ENCODE results near the gene WWTR1.
A peak's percentile ranks its signal among the peaks of the same experiment; 100 is the strongest.

The WWTR1 gene

DNA sequence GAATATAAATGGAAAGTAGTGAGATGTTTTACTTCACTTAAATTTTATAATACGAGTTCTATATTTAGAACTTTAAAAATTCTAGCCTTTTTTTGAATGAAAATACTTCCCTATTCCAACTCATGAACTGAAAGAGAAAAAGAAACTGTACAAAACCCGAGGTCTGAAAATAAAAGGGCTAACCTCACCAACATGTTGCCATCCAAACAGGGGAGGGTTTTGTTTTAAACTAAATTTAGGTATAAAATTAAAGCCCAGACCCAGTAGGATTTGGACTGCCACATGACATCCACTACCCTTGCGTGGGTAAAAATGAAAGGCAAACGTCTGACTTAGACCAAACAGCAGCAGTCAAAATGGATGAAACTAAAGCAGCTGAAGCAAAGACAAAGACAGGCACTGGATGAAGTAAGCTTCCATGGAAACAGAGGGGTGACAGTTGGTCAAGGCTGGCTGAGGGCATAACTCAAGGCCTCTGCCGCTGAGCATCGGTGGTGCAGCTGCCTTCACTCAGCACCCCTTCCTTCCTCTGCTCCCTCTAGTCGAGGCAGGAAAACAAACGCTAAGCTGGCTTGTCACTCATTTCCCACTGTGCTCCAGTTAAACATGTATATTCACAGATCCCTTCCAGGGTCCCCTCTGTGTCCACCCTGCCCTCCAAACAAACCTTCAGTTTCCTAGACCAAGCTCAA is 125.2 kb downstream of the WWTR1 start:
- no peaks in the 10 kb centered on the region for H3K9me3 ChIP-seq (ENCODE audit: control insufficient read depth, insufficient read depth, low read length)
- H3K36me3 ChIP-seq (ENCODE audit: control insufficient read depth, insufficient read depth, low read length) = no peaks in the 10 kb centered on the region
- H3K4me3 ChIP-seq (ENCODE audit: low read depth, low read length) = no peak overlapping the region
- H3K27me3 ChIP-seq (ENCODE audit: control insufficient read depth, insufficient read depth, low read length) = no peaks in the 10 kb centered on the region
- peaks cover 14% of the 10 kb centered on the region for H3K4me1 ChIP-seq (ENCODE audit: control insufficient read depth, insufficient read depth, low read length)
- H3K9ac ChIP-seq (ENCODE audit: low read depth, low read length) = no peak overlapping the region

DNA sequence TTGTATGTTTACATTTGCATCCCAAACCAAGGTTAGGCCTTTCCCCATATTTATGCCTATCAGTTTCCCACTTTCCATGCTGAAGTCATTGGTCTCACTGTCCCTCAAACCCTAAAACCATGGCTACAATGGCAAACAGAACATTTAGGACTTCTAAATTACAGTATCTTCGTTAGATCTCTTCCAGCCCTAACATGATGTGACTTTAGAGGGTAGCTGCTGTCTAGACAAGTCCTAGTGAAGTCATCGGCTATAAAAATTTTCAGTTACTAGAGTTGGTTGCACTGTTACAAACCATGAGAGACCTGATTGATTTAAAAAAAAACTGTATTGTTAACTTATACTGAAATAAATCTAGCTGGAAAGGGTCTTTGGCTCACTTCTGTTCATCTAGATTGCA is 128.7 kb downstream of the WWTR1 start:
- Histone ChIP-seq H3K27me3 (ENCODE audit: control insufficient read depth, insufficient read depth, low read length) (no peaks in the 10 kb centered on the region), H3K4me1 (ENCODE audit: control insufficient read depth, insufficient read depth, low read length) (no peaks in the 10 kb centered on the region), H3K36me3 (ENCODE audit: control insufficient read depth, insufficient read depth, low read length) (peaks cover 7% of the 10 kb centered on the region), H3K4me3 (ENCODE audit: low read depth, low read length) (no peak overlapping the region), H3K9me3 (ENCODE audit: control insufficient read depth, insufficient read depth, low read length) (no peaks in the 10 kb centered on the region), H3K9ac (ENCODE audit: low read depth, low read length) (no peak overlapping the region)

DNA sequence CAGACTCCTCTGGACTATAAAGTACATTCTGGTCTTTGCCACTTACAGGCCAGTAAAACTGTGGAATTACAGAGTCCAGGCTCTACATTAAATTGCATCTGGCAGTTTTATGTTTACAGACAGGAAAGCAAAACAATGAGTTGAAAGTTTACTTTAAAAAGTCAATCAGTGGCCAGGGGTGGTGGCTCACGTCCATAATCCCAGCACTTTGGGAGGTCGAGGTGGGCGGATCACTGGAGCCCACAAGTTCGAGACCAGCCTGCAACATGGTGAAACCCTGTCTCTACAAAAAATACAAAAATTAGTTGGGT is 129.5 kb downstream of the WWTR1 start:
- Histone ChIP-seq H3K27me3 (ENCODE audit: control insufficient read depth, insufficient read depth, low read length) (no peaks in the 10 kb centered on the region), H3K4me1 (ENCODE audit: control insufficient read depth, insufficient read depth, low read length) (no peaks in the 10 kb centered on the region)

DNA sequence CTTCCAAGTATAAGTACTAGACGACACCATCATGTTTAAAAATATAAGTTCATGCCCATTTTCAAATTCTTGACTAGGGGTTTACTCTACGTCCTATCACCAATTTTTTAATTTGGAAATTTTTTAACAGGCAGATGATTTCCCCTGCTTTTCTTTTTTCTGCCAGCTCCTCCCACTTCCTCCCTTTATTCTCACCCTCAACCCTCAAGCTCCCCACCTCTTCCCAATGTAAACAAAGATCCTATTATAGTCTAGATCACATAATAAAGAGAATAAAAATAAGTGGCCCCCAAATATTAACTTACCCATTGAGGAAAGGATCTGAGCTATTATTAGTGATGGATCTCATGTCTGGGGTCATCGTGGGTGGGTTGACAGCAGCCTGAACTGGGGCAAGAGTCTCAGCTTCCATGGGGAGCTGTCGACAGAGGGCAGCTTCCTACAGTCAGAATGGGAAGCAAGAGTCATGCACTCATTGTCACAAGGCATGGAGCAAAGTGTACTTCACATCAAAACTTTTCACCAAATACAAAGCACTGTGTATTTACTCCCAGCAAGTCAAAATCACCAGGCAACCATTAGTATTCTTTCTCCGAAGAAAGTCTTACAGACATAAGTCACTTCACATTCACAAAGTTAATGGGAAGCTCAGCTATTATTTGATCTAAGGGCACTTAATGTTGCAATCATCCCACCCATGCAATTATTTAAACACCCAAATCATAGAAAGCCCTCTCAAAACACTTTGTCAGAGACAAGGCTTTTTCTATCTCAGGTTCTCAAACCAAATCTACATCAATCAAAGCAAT is 130.1 kb downstream of the WWTR1 start:
- Histone ChIP-seq H3K9me3 (ENCODE audit: control insufficient read depth, insufficient read depth, low read length) (no peaks in the 10 kb centered on the region), H3K27me3 (ENCODE audit: control insufficient read depth, insufficient read depth, low read length) (no peaks in the 10 kb centered on the region), H3K9ac (ENCODE audit: low read depth, low read length) (no peak overlapping the region), H3K4me1 (ENCODE audit: control insufficient read depth, insufficient read depth, low read length) (no peaks in the 10 kb centered on the region), H3K36me3 (ENCODE audit: control insufficient read depth, insufficient read depth, low read length) (peaks cover 12% of the 10 kb centered on the region), H3K4me3 (ENCODE audit: low read depth, low read length) (no peak overlapping the region)

More for the DNA sequence above, 129.5 kb downstream of the WWTR1 start:
- Histone ChIP-seq H3K36me3 (ENCODE audit: control insufficient read depth, insufficient read depth, low read length) (peaks cover 12% of the 10 kb centered on the region), H3K9me3 (ENCODE audit: control insufficient read depth, insufficient read depth, low read length) (no peaks in the 10 kb centered on the region), H3K4me3 (ENCODE audit: low read depth, low read length) (no peak overlapping the region), H3K9ac (ENCODE audit: low read depth, low read length) (no peak overlapping the region)

DNA sequence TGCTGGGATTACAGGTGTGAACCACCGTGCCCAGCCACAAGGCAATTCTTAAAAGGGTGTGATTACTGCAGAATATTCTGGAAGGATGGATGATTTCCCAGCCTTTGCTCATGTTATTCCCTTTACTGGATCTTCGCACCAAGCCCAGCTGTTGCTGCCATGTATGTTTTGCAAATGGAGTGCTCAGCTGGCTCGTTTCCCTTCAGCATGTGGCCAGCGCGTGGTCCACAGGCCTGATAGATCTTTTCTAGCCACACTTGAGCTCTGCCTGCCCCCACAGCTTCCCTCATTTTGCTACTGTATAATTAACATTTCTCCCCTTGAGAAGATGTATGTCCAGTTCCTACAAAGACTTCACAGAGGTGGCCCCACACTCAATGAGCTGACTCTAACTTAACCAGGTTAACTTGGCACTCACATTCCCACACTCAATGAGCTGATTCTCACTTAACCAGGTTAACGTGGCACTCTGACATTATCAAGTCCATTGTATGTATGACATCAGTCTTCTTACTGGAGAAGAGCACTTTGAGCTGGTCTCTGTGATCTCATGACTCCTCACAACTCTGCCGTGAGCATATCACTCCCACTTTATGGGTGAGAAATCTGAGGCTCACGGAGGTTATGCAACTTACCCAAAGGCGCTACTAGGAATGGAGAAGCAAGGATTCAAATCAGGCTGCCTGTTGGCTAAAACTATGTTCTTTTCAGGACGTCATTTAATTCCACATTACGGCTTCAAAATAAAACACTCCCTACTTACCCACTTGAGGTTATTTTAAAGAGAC is 134.1 kb downstream of the WWTR1 start:
- peaks cover 12% of the 10 kb centered on the region for H3K36me3 ChIP-seq (ENCODE audit: control insufficient read depth, insufficient read depth, low read length)
- no peak overlapping the region for H3K9ac ChIP-seq (ENCODE audit: low read depth, low read length)
- H3K4me1 ChIP-seq (ENCODE audit: control insufficient read depth, insufficient read depth, low read length) = no peaks in the 10 kb centered on the region
- no peaks in the 10 kb centered on the region for H3K27me3 ChIP-seq (ENCODE audit: control insufficient read depth, insufficient read depth, low read length)
- H3K4me3 ChIP-seq (ENCODE audit: low read depth, low read length) = no peak overlapping the region
- no peaks in the 10 kb centered on the region for H3K9me3 ChIP-seq (ENCODE audit: control insufficient read depth, insufficient read depth, low read length)

DNA sequence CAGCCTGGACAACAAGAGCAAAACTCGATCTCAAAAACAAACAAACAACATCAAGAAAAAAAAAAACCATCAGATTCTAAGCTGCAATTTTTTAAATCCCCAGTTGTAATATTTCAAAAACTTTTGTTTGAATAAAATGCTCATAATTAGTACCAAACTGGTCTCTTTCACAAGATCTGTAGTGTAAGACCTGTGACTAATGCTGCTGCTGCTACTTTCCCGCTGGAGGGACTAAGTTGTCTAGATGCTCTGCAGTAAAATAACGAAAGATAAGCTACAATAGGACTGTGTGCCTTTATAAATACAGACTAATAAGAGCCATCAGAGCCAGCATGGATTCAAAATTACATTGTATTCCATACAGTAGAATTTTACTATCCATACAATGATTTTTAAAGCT is 137.9 kb downstream of the WWTR1 start:
- Histone ChIP-seq H3K36me3 (ENCODE audit: control insufficient read depth, insufficient read depth, low read length) (peaks cover 5% of the 10 kb centered on the region), H3K4me3 (ENCODE audit: low read depth, low read length) (no peak overlapping the region), H3K4me1 (ENCODE audit: control insufficient read depth, insufficient read depth, low read length) (no peaks in the 10 kb centered on the region), H3K9me3 (ENCODE audit: control insufficient read depth, insufficient read depth, low read length) (no peaks in the 10 kb centered on the region), H3K27me3 (ENCODE audit: control insufficient read depth, insufficient read depth, low read length) (no peaks in the 10 kb centered on the region), H3K9ac (ENCODE audit: low read depth, low read length) (no peak overlapping the region)

DNA sequence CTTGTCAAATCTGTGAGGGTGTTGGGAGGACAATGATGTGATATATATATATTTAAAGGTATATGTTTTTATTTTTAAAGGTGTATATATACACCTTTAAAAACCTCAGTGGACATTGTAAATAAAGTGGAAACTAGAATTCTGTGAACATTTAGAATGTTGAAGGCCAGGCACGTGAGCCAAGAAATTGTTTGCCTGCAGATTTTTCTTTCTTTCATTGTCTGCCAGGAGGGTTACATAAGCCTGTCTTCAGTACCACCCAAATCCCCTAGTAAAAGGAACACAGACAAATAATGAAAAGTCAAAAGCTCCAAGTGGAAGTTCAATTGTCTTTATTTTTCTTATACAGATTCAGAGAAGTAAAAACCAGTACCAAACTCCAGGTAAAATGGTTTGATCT is 140.9 kb downstream of the WWTR1 start:
- Histone ChIP-seq H3K9me3 (ENCODE audit: control insufficient read depth, insufficient read depth, low read length) (no peaks in the 10 kb centered on the region), H3K36me3 (ENCODE audit: control insufficient read depth, insufficient read depth, low read length) (no peaks in the 10 kb centered on the region), H3K4me3 (ENCODE audit: low read depth, low read length) (no peak overlapping the region), H3K4me1 (ENCODE audit: control insufficient read depth, insufficient read depth, low read length) (no peaks in the 10 kb centered on the region), H3K27me3 (ENCODE audit: control insufficient read depth, insufficient read depth, low read length) (no peaks in the 10 kb centered on the region), H3K9ac (ENCODE audit: low read depth, low read length) (no peak overlapping the region)

DNA sequence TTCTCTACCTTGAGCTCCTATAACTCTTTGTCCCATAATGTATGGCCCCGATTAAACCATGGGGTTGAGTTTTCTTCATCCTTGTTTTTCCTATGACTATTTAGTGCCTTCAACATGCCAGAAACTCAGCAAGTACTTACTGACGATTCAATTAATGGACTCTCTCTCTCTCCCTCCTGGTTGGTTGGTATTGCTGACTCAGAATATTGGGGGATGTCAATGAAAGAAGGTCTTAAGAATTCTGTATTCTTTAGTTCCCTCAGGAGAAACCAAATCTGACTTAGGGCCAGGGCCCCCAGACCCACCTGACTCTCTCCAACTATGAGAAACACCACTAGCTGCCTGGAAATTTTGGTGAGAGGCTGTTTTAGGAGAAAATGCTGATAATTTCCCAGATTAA is 142.6 kb downstream of the WWTR1 start:
- Histone ChIP-seq H3K27me3 (ENCODE audit: control insufficient read depth, insufficient read depth, low read length) (no peaks in the 10 kb centered on the region), H3K9ac (ENCODE audit: low read depth, low read length) (no peak overlapping the region), H3K36me3 (ENCODE audit: control insufficient read depth, insufficient read depth, low read length) (no peaks in the 10 kb centered on the region), H3K4me3 (ENCODE audit: low read depth, low read length) (no peak overlapping the region), H3K9me3 (ENCODE audit: control insufficient read depth, insufficient read depth, low read length) (no peaks in the 10 kb centered on the region), H3K4me1 (ENCODE audit: control insufficient read depth, insufficient read depth, low read length) (no peaks in the 10 kb centered on the region)

DNA sequence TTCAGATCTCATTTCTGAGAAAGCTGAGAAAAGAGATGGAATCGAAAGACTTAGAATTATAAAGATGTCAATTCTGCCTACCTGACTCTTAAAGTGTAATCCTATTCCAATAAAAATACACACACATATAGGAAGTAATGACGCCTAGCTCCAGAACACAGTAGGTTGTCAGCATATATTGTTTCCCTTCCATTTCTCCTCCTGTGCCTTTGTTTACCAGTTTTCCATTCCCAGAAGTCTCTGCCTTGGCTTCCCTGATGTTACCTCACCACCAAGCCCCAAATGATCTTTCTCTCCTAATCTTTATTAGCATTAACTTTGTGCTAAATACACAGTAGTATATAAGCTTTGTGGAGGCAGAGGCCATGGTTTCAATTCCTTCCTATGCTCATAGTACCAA is 143.4 kb downstream of the WWTR1 start:
- H3K27me3 ChIP-seq (ENCODE audit: control insufficient read depth, insufficient read depth, low read length) = no peaks in the 10 kb centered on the region
- H3K36me3 ChIP-seq (ENCODE audit: control insufficient read depth, insufficient read depth, low read length) = no peaks in the 10 kb centered on the region
- no peaks in the 10 kb centered on the region for H3K4me1 ChIP-seq (ENCODE audit: control insufficient read depth, insufficient read depth, low read length)
- H3K9me3 ChIP-seq (ENCODE audit: control insufficient read depth, insufficient read depth, low read length) = no peaks in the 10 kb centered on the region
- H3K4me3 ChIP-seq (ENCODE audit: low read depth, low read length) = no peak overlapping the region
- H3K9ac ChIP-seq (ENCODE audit: low read depth, low read length) = no peak overlapping the region

DNA sequence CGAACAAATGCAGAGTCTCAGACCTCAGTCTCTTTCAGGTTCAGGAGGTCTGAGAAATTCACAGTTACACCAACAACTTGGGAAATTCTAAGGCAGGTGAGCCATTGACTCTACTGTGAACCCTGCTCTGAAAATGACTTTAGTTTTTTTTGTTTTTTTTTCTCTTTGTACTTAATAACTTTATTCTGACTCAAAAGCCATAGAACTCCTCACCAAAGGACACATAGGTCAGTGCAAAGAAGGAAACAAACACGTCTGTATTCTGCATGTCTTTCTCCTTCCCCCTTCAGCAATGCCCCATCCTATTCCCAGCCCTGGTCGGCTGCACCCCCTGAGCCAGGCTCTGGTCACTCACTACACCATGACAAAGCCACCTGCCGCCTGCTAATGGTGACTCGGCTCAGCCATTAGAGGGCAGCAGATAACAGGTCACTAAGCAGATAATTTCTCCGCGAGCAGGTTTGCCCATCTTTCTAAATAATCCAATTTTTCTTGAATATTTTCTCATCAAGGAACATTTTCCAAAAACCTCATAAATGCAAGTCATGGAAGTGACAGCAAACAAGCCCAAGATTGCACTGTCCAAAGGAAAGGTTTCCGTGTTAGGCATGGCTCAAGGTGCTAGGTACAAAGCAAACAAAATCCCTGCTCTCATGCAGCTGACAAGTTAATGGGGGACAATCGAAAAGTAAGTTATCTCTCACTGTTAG is 145.6 kb downstream of the WWTR1 start:
- peak overlapping the region; percentile 31 for H3K4me3 ChIP-seq (ENCODE audit: low read depth, low read length)
- no peaks in the 10 kb centered on the region for H3K4me1 ChIP-seq (ENCODE audit: control insufficient read depth, insufficient read depth, low read length)

DNA sequence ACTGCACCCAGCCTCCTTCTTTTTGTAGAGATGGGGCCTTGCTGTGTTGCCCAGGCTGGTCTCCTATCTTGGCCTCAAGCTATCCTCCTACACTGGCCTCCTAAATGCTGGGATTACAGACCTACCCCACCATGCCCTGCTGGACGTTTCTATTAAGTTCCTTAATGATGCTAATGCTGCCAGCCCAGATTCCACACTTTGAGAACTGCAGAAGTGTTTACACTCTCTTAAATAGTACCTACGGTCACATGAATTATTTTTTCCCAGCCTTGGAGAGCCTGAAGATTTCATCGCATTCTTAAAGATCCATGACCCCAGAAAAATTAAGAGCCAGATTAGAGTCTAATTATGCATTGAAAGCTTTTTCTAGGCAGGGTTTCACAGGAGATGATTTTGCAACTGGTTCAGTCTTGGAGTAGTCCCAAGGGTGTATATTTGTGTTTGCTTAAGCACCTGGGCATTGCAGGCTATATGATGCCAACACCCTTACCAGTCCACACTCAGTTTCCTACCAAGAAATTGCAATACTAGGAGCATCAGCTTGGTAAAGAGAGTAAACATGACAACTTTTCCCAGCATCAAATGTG is 146.7 kb downstream of the WWTR1 start:
- H3K4me1 ChIP-seq (ENCODE audit: control insufficient read depth, insufficient read depth, low read length) = no peaks in the 10 kb centered on the region
- no peaks in the 10 kb centered on the region for H3K9me3 ChIP-seq (ENCODE audit: control insufficient read depth, insufficient read depth, low read length)
- no peaks in the 10 kb centered on the region for H3K27me3 ChIP-seq (ENCODE audit: control insufficient read depth, insufficient read depth, low read length)
- no peak overlapping the region for H3K9ac ChIP-seq (ENCODE audit: low read depth, low read length)
- no peak overlapping the region for H3K4me3 ChIP-seq (ENCODE audit: low read depth, low read length)
- no peaks in the 10 kb centered on the region for H3K36me3 ChIP-seq (ENCODE audit: control insufficient read depth, insufficient read depth, low read length)

More for the DNA sequence above, 145.6 kb downstream of the WWTR1 start:
- Histone ChIP-seq H3K9ac (ENCODE audit: low read depth, low read length) (no peak overlapping the region), H3K27me3 (ENCODE audit: control insufficient read depth, insufficient read depth, low read length) (no peaks in the 10 kb centered on the region), H3K9me3 (ENCODE audit: control insufficient read depth, insufficient read depth, low read length) (no peaks in the 10 kb centered on the region), H3K36me3 (ENCODE audit: control insufficient read depth, insufficient read depth, low read length) (no peaks in the 10 kb centered on the region)

All from iPS-15b (cell line).